SH-SY5Y (cell line): ENCODE results near the gene BDH1.

Source experiments
- GATA2 ChIP-seq: IDR thresholded peaks from 2 replicates; pipeline ENCODE4 v1.6.1; 2011; ENCODE audit warnings: mild to moderate bottlenecking, low read depth, low read length
- GATA3 ChIP-seq: IDR thresholded peaks from 2 replicates; pipeline ENCODE4 v1.6.1; 2011; ENCODE audit warnings: low read depth, mild to moderate bottlenecking, low read length, moderate library complexity

GRCh38 chr3:197546307-197547085 lies 9.3 kb downstream of the BDH1 start:
- TF ChIP-seq GATA3 = no peak
- TF ChIP-seq GATA2 = no peak
